Measurements from ENCODE around the gene PLA2G4E. TPM values are rescaled to one million over a fixed set of nuclear protein-coding genes. Genes with fewer than 3 reads are reported as not detected.

Gene PLA2G4E
- total RNA-seq, 2 donors from 2014 or later = not detected

- DNase-seq (no peak), ATAC-seq (replicated peaks in 1 of 2) (no peak)
- Mint-ChIP-seq H3K4me3 (peak overlapping the region; percentile 46 to 98), H3K9me3 (no peaks in the 10 kb centered on the region), H3K4me1 (ENCODE audit: low read depth) (peaks cover 62% of the 10 kb centered on the region), H3K27me3 (ENCODE audit: low read depth) (peaks cover under 1% of the 10 kb centered on the region), H3K27ac (peak overlapping the region; percentile 81), H3K36me3 (ENCODE audit: insufficient read depth in 2 of 2) (peaks cover 3% of the 10 kb centered on the region in 2 donors)
Measured at GRCh38 chr15:41968701-41969100, 52.1 kb downstream of the PLA2G4E start.

GRCh38 chr15:41967506-41968206 lies 53.2 kb downstream of the PLA2G4E start:
- Mint-ChIP-seq H3K36me3 (ENCODE audit: insufficient read depth in 2 of 2) (peaks cover 3 to 4% of the 10 kb centered on the region in 2 donors), H3K27me3 (ENCODE audit: low read depth) (no peaks in the 10 kb centered on the region), H3K27ac (peak overlapping the region; percentile 55), H3K4me3 (peak overlapping the region; percentile 15 to 74), H3K4me1 (ENCODE audit: low read depth) (peaks cover 54% of the 10 kb centered on the region), H3K9me3 (no peaks in the 10 kb centered on the region)
- no peak for DNase-seq
- no peak for ATAC-seq (replicated peaks in 1 of 2)

GRCh38 chr15:41966920-41967465 lies 53.8 kb downstream of the PLA2G4E start:
- Mint-ChIP-seq H3K4me1 (ENCODE audit: low read depth) (peaks cover 52% of the 10 kb centered on the region), H3K27me3 (ENCODE audit: low read depth) (no peaks in the 10 kb centered on the region), H3K4me3 (peak overlapping the region in 1 of 2 donors; percentile 29), H3K27ac (no peak overlapping the region), H3K9me3 (no peaks in the 10 kb centered on the region), H3K36me3 (ENCODE audit: insufficient read depth in 2 of 2) (peaks cover 3 to 8% of the 10 kb centered on the region in 2 donors)
- DNase-seq = no peak
- no peak for ATAC-seq (replicated peaks in 1 of 2)

- Mint-ChIP-seq H3K27ac (no peak overlapping the region), H3K4me3 (no peak overlapping the region), H3K36me3 (ENCODE audit: insufficient read depth in 2 of 2) (peaks cover 3 to 11% of the 10 kb centered on the region in 2 donors), H3K27me3 (ENCODE audit: low read depth) (no peaks in the 10 kb centered on the region), H3K4me1 (ENCODE audit: low read depth) (peaks cover 58% of the 10 kb centered on the region), H3K9me3 (no peaks in the 10 kb centered on the region)
- ATAC-seq (replicated peaks in 1 of 2) (no peak), DNase-seq (no peak)
Measured at GRCh38 chr15:41966414-41966812, 54.4 kb downstream of the PLA2G4E start.

GRCh38 chr15:41965441-41966413 lies 55.1 kb downstream of the PLA2G4E start:
- no peak for DNase-seq
- Mint-ChIP-seq H3K9me3 (no peaks in the 10 kb centered on the region), H3K27ac (no peak overlapping the region), H3K27me3 (ENCODE audit: low read depth) (no peaks in the 10 kb centered on the region), H3K4me3 (no peak overlapping the region), H3K36me3 (ENCODE audit: insufficient read depth in 2 of 2) (peaks cover 3 to 11% of the 10 kb centered on the region in 2 donors), H3K4me1 (ENCODE audit: low read depth) (peaks cover 57% of the 10 kb centered on the region)
- ATAC-seq (replicated peaks in 1 of 2) = no peak

- Mint-ChIP-seq H3K4me3 (peak overlapping the region in 1 of 2 donors; percentile 32), H3K9me3 (no peaks in the 10 kb centered on the region), H3K27ac (peak overlapping the region; percentile 63), H3K27me3 (ENCODE audit: low read depth) (no peaks in the 10 kb centered on the region), H3K4me1 (ENCODE audit: low read depth) (peaks cover 37% of the 10 kb centered on the region), H3K36me3 (ENCODE audit: insufficient read depth in 2 of 2) (peaks cover 3 to 9% of the 10 kb centered on the region in 2 donors)
- no peak for DNase-seq
- no peak for ATAC-seq (replicated peaks in 1 of 2)
Measured at GRCh38 chr15:41961595-41962202, 59.1 kb downstream of the PLA2G4E start.

- Mint-ChIP-seq H3K4me1 (ENCODE audit: low read depth) (peaks cover 31% of the 10 kb centered on the region), H3K4me3 (no peak overlapping the region), H3K9me3 (no peaks in the 10 kb centered on the region), H3K27me3 (ENCODE audit: low read depth) (no peaks in the 10 kb centered on the region), H3K36me3 (ENCODE audit: insufficient read depth in 2 of 2) (peaks cover 2 to 9% of the 10 kb centered on the region in 2 donors), H3K27ac (no peak overlapping the region)
- DNase-seq (no peak), ATAC-seq (replicated peaks in 1 of 2) (no peak)
Measured at GRCh38 chr15:41961001-41961518, 59.8 kb downstream of the PLA2G4E start.

- H3K4me3 Mint-ChIP-seq = peak overlapping the region in 1 of 2 donors; percentile 61
- no peak for ATAC-seq (replicated peaks in 1 of 2)
- no peak for DNase-seq
- H3K27ac Mint-ChIP-seq = peak overlapping the region; percentile 20
- no peaks in the 10 kb centered on the region for H3K27me3 Mint-ChIP-seq (ENCODE audit: low read depth)
- peaks cover 29% of the 10 kb centered on the region for H3K4me1 Mint-ChIP-seq (ENCODE audit: low read depth)
- H3K9me3 Mint-ChIP-seq = no peaks in the 10 kb centered on the region
- H3K36me3 Mint-ChIP-seq (ENCODE audit: insufficient read depth in 2 of 2) = peaks cover 0 to 12% of the 10 kb centered on the region in 2 donors
Measured at GRCh38 chr15:41958002-41958420, 62.8 kb downstream of the PLA2G4E start.

GRCh38 chr15:41957021-41957897 lies 63.6 kb downstream of the PLA2G4E start:
- peak overlapping the region; percentile 22 to 61 for H3K4me3 Mint-ChIP-seq
- no peaks in the 10 kb centered on the region for H3K9me3 Mint-ChIP-seq
- peaks cover 1 to 12% of the 10 kb centered on the region in 2 donors for H3K36me3 Mint-ChIP-seq (ENCODE audit: insufficient read depth in 2 of 2)
- no peaks in the 10 kb centered on the region for H3K27me3 Mint-ChIP-seq (ENCODE audit: low read depth)
- ATAC-seq (replicated peaks in 1 of 2) = peak; percentile 82 to 97
- H3K4me1 Mint-ChIP-seq (ENCODE audit: low read depth) = peaks cover 29% of the 10 kb centered on the region
- DNase-seq = no peak
- peak overlapping the region; percentile 20 for H3K27ac Mint-ChIP-seq

- no peak overlapping the region for H3K27ac Mint-ChIP-seq
- peaks cover 3 to 9% of the 10 kb centered on the region in 2 donors for H3K36me3 Mint-ChIP-seq (ENCODE audit: insufficient read depth in 2 of 2)
- no peaks in the 10 kb centered on the region for H3K9me3 Mint-ChIP-seq
- H3K4me3 Mint-ChIP-seq = no peak overlapping the region
- no peaks in the 10 kb centered on the region for H3K27me3 Mint-ChIP-seq (ENCODE audit: low read depth)
- no peak for ATAC-seq (replicated peaks in 1 of 2)
- peaks cover 19% of the 10 kb centered on the region for H3K4me1 Mint-ChIP-seq (ENCODE audit: low read depth)
- no peak for DNase-seq
Measured at GRCh38 chr15:41955807-41956525, 64.9 kb downstream of the PLA2G4E start.

GRCh38 chr15:41955100-41955499 lies 65.7 kb downstream of the PLA2G4E start:
- ATAC-seq (replicated peaks in 1 of 2) (no peak), DNase-seq (no peak)
- Mint-ChIP-seq H3K9me3 (no peaks in the 10 kb centered on the region), H3K4me3 (no peak overlapping the region), H3K27ac (no peak overlapping the region), H3K27me3 (ENCODE audit: low read depth) (no peaks in the 10 kb centered on the region), H3K36me3 (ENCODE audit: insufficient read depth in 2 of 2) (peaks cover 3 to 9% of the 10 kb centered on the region in 2 donors), H3K4me1 (ENCODE audit: low read depth) (peaks cover 19% of the 10 kb centered on the region)

Data from activated T-cell treated with anti-CD3 and anti-CD28 coated beads, Interleukin-2, amount 50 U/mL, for 72 hours (primary cell).